Endothelial cell of hepatic sinusoid (primary cell): ENCODE data around the gene SLC6A12.

Experiments used
- in situ Hi-C: cut with HindIII; loops from 2 replicates; pipeline ENCODE4 v1.10.0; 2017; ENCODE audit warnings: low sequenced_read_pairs

The SLC6A12 gene

DNA sequence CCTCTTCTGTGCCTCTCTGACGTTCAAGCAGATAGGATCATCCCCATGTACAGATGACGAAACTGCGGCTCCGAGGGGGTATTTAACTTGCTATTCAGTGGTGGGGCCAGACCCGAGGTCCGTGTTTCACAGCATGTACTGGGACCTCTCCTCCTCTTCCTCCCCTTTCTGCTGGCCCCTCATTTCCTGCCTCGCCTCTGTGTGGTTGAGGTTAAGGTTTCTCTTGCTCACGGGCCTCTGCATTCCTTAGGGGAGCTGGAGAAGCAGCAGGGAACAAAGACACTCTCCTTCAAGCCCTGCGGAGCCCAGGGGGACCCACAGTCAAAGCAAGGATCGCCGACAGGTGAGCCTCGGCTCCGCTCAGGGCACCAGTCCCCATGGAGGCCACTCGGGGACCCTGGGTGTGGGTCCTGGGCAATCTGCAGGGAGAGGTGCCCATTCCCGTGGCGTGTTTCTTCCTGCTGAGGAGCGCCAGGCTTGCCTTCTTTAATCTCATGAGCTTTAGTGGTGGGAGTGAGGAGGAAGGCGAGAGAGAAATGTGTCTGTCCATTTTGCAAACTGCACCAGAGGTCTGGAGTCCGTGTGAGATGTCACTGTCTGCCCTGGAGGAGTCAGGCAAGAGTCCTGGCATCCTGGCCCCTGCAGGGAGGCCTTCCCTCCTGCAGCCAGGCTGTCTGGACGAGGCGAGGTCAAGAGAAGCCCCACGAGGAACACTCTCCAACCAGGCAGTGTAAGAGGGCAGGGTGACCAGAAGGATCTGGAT is 45.0 kb downstream of the SLC6A12 start:
- in situ Hi-C loops = no loop called here

DNA sequence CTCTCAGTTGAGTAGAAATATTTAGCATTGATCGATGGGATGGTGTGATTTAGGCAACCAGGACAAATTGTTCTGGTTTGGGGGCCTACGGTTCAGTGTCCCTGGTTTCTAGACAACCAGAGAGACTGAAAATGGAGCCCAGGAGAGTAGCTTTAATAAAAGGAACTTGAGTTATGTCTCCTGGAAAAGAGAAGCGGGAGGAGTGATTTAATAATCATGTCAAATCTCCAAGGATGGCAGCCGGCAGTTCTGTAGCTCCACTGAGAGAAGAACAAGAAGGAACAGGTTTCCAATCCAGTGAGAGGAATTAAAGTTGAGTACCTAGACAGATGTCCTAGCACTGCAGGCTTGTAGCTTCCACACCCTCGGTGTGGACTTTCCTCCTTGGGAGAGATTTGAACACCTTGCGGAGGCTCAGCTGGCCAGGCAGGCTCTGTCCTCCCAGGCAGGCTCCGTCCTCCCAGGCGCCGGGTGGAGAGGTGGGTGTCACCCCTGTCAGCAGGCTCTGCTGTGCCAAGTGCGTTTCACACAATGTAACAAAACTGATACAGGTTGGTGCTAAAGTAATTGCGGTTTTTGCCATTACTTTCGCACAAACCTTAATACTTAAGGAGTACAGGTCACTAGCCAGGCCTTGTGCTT is 45.9 kb downstream of the SLC6A12 start:
- in situ Hi-C loops = no loop called here

DNA sequence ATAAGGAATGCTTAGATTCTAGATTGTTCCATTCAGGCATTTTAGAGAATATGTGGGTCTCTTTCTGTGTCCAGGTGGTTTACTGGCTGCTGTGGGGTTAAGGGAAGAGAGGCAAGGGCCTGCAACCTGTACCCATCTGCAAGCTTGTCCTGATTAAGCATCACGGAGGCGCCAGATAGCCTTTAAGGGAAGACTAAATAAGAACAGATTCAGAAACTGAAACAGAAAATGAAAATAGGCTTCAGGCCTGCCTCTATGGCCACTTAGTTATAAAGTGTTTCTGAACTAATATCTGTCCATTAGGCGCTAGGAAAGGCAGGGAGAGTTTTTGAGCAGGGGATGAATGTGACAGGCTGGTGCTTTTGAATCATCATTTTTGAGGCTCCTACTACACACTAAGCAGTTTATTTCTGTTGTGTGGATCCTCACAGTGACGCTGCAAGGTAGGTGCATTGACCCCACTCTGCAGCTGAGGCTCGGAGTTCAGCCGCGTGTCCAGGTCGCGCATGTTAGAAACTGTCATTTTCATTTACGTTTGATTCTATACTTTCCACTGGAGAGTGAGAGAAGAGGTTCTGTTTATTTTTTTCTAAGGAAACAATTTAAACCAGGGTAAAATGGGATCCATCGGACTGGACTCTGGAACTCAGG is 47.4 kb downstream of the SLC6A12 start:
- in situ Hi-C loops = no loop called here

DNA sequence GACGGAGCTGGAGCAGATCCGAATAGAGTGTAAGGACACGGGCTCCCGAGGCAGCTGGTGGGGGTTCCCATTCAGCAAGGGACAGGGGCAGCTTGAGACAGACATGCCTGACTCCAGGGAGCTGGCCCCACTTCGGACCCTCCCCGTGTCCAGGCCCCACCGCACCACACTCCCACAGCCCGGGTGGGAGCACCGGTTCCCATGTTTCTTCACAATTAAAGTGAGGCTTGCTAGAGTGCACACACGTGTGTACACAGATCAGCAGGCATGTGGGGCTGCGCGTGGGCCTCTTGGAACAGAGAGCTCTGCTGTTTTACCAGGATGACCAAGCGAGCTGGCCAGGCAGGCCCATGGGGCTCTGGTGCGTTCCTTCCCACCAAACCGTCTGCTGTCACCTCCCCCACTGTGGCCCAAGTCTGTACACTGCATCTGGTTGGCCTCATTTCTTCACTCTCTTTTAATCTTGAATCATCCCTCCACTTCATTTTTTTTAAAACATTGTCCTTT is 48.0 kb downstream of the SLC6A12 start:
- in situ Hi-C loops = no loop called here

DNA sequence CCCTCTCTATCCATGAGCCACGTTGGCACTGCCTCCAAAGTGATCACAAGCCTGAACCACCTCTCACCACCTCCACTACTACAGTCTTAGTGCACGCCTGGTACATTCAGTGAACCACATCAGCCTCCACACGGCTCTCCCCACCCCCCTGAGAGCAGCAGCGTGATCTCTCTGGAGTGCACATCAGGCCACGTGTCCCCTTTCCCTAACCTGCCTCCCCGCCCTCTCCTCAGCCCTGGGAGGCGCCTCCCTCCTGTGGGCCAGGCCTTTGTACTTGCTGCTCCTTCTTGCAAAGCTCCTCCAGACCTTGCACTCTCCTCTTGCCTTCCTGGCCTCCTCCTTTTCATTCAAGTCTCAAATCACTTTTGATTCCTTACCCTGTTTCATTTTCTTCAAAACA is 49.8 kb downstream of the SLC6A12 start:
- in situ Hi-C loops = no loop called here

DNA sequence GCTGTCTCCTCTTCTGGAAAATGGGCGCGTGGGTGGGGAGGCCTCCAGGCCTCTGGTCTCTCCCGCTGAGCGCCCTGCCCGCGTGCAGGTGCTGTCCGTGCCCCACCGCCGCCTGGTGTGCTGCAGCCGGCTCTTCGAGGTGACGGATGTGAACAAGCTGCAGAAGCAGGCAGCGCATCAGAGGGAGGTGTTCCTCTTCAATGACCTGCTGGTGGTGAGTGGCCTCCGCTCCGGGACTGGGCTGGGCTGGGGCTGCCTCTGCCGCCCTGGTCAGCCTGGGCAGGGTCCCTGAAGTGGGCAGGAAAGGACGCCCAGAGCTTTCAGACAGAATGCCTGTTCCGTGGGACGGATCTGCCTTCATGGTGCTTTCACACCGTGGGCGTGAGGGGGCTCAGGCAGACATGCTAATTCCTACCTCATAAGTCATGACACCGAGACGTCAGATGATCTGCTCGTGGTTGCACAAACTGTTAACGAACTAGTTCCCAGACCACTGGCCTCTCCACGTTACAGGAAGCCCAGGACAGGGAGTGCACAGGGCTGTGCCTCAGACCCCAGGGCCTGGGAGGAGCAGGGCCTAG is 50.5 kb downstream of the SLC6A12 start:
- in situ Hi-C loops = no loop called here

DNA sequence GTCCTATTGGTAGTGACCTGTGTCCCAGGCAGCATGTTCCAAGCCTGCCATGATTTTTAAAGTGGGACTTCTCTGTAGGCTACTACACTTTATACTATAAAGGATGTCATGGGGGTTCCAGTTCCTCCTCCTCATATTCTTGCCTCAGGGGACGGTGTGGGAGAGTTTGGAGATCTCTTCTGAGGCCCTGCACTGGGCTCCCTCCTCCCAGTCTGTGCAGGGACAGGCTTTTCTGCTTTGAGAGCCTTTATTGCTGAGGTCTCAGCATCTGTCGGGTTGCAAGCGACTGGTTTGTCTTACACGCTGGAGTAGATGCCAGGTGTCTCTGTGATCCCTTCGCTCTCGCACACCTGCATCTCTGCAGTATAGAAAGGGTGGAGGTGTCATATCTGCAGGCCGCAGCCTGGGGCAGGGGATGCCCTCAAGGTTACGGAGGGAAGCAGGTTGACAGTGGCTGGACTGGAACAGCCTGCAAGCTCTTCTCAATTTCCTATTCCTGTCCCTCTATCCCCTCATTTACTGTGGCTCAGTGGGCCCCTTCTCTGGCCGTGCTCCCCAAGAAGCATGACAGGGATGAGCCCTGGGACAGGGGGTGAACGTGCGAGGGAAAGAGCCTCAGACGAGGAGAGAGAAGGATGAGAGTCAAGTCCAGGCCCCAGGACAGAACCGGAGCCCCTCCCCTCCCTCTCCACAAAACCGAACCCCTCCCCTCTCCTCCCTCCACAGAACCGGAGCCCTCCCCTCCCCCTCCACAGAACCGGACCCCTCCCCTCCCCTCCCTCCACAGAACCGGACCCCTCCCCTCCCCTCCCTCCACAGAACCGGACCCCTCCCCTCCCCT is 51.3 kb downstream of the SLC6A12 start:
- in situ Hi-C loops = no loop called here

DNA sequence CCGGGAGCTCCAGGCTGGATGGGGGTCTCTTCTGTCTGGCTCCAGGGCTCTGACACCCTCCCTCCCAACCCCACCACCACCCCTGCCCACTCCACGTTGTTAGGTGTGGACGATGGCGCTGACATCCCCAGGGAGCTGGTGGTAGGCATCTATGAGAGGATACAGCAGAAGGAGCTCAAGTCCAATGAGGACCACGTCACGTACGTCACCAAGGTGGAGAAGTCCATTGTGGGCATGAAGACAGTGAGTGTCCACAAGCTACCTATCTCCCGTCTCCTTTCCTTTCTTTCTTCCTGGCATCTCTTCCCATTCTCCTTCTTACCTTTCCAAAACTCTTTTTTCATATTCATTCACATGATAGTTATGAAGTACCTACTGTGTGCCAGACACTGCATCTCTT is 52.1 kb downstream of the SLC6A12 start:
- in situ Hi-C loops = no loop called here

DNA sequence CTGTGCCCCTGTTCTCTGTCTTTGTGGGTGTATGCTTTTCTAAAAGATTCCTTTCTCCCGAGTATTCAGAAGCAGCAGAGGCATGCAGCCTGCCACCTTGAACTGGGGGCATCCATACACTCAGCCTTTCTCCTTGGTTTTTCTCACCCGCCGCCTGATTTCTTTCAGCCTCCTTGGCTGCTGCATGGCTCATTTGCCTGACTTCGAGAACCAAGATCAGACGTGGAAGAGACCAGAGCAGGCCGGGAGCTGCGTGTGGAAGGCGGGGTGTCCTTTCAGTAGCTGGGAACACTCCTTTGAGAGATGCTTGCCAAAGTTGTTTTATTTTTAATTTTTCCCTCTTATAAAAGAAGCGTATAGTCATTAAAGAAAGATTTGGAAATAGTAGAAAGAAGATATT is 53.1 kb downstream of the SLC6A12 start:
- in situ Hi-C loops = no loop called here

DNA sequence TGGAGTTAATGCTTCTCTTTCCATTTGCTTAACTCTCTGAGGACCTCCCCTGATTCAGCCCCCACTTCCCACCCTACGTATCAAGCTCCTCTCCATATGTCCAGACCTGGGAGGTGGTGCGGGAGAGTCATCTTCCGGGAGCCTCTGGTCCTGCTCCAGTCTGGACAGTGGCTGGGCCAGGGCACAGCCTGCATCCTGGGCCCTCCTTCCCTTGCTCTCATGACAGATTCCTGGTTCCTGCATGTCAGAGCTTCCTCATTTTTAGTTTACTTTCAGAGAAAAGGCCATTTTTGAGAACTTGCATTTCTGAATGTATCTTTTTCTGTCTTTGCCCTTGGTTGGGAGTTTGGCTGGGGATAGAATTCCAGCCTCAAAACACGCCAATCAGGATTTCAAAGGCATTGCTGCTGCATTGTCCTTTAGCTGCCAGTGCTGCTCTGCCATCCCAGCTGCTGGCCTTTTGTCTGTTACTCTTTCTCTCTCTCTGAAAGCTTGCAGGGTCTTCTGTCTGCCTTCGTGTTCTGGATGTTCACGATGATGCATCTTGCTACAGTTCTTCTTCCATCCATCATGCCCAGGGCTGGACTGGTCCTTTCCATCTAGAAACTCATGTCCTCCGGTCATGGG is 54.7 kb downstream of the SLC6A12 start:
- in situ Hi-C loops = loop anchor here (5.0 kb wide), 1 partner anchor 47 kb away; no protein-coding TSS in a partner anchor

DNA sequence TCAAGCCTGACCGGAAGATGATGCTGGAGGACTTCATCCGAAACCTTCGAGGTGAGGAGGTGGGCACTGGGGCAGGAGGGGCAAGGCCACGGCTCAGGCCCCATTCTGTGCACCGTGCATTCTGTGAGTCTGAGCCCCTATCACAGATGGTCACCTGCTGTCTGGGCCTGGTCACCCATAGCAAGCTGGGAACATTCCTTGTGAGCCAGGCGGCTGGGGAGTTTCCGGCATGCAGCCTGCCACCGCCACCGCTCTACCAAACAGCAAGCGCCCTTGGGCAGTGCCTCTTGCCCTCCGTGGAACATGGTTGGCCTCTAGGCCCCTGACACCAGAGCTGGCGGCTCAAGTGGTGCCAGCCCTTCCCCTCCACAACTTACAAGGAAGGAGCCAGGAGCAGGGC is 56.3 kb downstream of the SLC6A12 start:
- in situ Hi-C loops = loop anchor here (5.0 kb wide), 1 partner anchor 45 kb away; no protein-coding TSS in a partner anchor

DNA sequence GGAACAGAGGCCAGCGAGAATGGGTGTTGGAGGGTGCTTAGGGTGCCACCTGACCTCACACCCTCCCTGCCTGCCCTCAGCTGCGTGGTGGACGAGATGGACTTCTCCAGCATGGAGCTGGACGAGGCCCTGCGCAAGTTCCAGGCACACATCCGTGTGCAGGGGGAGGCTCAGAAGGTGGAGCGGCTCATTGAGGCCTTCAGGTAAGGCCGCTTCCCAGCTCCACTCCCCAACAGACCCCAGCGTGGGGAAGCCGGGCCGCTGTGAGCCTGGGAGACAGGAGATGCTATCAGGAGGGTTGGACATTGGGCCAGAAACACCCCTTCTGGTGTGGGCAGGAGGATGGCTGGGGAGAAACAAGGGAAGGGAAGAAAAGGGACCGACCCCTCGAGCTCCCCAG is 57.0 kb downstream of the SLC6A12 start:
- in situ Hi-C loops = loop anchor here (5.0 kb wide), 1 partner anchor 45 kb away; no protein-coding TSS in a partner anchor

DNA sequence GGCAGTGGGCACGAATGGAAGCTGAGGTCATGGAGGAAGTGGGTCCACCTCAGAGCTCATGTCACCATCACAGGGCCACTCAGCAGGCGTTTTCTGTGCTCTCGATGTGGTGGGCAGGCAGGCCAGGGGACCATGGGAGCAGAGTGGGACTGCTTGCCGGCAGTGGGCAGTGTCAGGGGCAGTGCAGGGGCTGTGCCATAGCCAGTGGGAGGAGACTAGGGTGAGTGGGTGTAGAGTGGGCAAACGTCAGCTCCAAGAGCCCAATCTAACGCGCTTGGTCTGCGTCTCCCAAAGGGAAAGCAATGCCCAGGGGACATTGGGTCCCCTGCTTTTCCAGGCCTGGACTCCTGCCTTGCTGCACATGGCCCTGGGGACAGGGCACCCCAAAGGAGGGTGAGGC is 58.3 kb downstream of the SLC6A12 start:
- in situ Hi-C loops = loop anchor here (5.0 kb wide), 1 partner anchor 43 kb away; no protein-coding TSS in a partner anchor

DNA sequence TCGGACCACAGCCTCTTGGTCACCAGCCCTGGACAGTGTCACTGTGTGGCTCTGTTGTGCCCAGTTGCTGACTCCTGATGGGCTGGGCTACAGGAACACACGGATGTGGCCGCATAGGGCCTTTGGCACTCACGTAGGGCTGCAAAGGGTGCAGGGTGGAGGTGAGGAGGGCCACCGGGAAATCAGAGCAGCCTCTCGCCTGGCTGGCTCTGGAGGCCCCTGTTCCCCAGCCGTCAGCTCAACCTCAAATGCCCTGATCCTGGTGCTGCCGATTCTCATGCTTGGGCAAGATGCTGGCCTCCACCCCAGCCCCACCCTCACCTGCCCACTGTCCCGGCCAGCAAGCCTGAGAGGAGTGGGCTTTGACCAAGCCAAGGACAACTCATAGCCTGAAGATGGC is 59.0 kb downstream of the SLC6A12 start:
- in situ Hi-C loops = loop anchor here (5.0 kb wide), 1 partner anchor 43 kb away; no protein-coding TSS in a partner anchor

DNA sequence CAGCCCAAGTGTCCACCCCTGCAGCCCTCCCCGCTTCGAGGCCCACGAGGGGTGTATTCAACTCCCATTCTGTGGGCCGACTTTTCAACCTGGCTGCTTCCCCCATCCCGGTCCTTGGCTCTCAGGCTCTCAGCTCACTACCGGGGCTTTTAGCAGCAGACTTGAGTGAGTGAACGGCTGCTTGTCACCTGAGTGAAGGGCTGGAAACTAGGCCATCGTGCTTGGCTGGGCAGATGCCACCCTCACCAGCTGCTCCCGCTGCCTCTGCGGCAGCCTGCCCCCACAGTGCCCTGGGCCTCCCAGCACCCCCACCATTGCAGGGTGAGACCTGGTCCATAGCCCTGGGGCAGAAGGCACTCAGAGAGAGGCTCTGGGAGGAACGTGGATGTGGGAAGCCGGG is 59.9 kb downstream of the SLC6A12 start:
- in situ Hi-C loops = no loop called here

DNA sequence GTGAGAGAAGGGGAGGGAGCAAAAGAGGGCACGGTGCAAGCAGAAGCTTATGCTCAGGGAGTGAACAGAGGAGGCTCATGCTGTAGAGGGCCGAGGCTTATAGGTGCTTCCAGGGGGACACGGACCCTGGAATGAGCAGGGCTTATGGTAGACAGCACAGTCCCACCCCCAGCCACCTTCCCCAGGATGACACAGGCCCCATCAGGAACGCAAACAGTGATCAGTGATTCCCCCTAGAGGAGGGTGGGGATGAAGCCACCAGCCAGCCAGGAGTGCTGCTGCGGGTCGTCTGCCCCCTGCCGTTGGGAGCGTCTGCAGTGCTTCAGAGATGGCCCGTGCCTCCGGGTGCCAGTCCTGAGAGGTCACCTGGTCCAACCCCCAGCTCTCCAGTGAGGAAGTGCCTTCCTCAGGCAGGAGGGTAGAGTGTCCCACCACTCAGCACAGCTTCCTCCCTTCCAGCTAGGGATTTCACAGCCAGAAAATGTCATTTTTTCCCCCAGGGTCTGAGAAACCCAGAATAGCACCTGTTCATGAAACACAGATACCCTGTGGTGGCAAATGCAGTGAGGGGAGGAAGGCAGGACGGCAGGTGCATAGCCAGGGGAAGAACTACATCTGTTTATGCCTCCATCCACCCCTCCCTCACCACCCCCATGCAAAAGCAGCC is 60.7 kb downstream of the SLC6A12 start:
- in situ Hi-C loops = no loop called here

DNA sequence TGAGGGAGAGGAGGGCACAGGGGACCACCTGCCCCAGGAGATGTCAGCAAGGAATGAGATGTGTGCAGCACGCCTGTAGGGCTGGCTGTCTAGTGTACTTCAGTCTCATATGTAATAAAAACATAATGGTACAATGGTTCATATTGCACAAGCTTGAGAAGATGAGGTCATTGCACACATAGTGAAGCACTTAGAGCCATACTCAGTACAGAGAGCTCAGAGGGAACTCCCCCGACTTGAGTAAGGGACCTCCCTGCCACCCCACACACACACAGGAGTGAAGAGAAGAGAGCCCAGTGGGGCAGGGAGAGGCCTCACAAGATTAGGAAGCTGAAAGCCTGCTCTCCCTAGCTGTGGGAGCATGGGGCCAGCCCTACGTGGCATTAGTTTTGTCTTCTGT is 61.5 kb downstream of the SLC6A12 start:
- in situ Hi-C loops = no loop called here

DNA sequence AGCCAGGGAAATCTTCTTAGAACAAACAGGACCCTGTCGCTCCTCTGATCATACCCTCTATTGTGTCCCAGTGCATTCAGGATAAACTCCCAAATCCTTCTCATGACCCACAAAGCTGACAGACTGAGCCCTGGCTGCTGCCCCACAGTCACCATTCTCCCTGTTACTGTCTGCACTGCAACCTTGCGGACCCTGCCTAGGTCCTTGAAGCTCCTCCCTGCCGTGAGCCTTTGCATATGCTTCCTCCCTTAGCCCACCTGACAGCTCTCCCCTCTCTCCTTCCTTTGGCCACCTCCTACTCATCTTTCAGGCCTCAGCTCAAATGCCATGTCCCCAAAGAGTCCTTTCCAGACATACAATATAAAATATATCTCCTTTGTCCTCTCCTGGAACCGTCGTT is 62.4 kb downstream of the SLC6A12 start:
- in situ Hi-C loops = no loop called here

DNA sequence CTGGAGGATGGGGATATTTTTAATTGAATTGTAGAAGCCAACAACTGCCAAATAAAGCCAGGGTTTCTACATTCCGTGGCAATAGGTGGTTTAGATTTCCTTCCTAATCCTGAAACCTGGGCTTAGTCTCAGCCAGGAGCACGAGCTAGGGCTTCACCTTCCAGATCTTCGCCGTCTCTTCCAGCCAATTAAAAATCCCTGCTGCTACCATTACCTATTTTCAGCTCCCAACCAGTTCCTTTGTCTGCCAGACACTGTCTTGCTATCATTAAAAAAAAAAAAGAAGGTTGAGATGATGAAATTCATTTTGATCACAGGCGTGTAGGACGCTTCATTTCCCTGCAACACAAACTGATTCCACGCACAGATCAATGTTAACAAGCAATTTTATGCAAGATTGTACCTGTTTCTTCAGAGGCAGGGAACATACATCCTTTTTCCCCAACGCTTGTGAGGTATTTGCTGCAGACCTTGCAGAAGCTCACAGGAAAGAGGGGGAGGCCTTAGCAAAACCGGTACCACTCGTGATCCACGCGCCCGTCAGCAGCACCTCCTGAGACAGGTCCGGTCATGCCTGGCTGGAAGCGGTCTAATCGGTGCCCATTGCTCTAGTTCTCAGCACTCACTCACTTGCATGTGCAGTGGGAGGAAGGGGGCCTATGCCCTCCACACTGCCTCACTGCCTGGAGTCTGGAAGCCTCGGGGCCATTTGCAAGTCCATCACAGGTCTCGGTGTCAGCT is 65.1 kb downstream of the SLC6A12 start:
- in situ Hi-C loops = no loop called here
